OCI-LY1 (cell line): ENCODE measurements around the gene AKAP13.

Source experiments
- EZH2 ChIP-seq: fragments of 200-600 bp; sonication (generic), shearing (Covaris generic); IDR thresholded peaks from 2 replicates; pipeline ENCODE4 v1.8.0; 2017; ENCODE audit warnings: borderline replicate concordance, mixed run types, mild to moderate bottlenecking, antibody characterized with exemption, low read length, moderate library complexity, mixed read lengths
- TF ChIP-seq, protein P1 (sequence below): fragments of 200-600 bp; sonication (generic), shearing (Covaris generic); IDR thresholded peaks from 2 replicates; pipeline ENCODE4 v1.5.1; 2017; ENCODE audit warnings: mild to moderate bottlenecking, antibody characterized with exemption, low read length, moderate library complexity, mixed read lengths

DNA sequence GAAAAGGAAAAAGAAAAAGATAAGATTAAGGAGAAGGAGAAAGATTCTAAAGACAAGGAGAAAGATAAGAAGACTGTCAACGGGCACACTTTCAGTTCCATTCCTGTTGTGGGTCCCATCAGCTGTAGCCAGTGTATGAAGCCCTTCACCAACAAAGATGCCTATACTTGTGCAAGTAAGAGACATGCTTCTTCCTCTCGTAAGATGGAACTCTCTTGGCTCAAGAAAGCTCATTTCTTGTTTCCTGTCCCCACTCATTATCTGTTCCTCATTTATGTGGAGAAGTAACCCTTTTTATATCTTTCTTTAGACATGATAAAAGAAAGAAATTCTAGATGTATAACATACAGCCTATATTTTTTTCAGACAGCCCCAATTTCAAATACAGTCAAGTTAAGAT, 312.9 kb downstream of the AKAP13 start:
- TF ChIP-seq, protein P1, sequence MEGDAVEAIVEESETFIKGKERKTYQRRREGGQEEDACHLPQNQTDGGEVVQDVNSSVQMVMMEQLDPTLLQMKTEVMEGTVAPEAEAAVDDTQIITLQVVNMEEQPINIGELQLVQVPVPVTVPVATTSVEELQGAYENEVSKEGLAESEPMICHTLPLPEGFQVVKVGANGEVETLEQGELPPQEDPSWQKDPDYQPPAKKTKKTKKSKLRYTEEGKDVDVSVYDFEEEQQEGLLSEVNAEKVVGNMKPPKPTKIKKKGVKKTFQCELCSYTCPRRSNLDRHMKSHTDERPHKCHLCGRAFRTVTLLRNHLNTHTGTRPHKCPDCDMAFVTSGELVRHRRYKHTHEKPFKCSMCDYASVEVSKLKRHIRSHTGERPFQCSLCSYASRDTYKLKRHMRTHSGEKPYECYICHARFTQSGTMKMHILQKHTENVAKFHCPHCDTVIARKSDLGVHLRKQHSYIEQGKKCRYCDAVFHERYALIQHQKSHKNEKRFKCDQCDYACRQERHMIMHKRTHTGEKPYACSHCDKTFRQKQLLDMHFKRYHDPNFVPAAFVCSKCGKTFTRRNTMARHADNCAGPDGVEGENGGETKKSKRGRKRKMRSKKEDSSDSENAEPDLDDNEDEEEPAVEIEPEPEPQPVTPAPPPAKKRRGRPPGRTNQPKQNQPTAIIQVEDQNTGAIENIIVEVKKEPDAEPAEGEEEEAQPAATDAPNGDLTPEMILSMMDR = no peak
- TF ChIP-seq EZH2 = no peak
